ENCODE results near the gene FGD6.

DNA sequence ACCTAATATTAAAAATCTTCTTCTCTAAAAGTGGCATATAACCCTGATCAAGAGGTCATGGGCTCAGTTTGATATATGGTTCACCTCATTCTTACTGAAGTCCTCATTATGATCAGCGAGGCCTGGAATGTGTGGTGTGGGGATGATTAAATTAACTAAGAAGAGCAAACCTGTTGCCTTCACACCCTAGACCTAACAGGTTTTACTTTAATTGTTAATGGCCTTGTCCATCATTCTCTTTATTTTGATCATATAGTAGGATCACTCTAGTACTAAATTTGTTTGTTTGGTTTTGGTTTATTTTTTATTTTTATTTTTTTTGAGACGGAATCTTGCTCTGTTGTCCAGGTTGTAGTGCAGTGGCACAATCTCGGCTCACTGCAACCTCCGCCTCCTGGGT lies 43.8 kb upstream of the FGD6 start:
- TF ChIP-seq, protein P1, sequence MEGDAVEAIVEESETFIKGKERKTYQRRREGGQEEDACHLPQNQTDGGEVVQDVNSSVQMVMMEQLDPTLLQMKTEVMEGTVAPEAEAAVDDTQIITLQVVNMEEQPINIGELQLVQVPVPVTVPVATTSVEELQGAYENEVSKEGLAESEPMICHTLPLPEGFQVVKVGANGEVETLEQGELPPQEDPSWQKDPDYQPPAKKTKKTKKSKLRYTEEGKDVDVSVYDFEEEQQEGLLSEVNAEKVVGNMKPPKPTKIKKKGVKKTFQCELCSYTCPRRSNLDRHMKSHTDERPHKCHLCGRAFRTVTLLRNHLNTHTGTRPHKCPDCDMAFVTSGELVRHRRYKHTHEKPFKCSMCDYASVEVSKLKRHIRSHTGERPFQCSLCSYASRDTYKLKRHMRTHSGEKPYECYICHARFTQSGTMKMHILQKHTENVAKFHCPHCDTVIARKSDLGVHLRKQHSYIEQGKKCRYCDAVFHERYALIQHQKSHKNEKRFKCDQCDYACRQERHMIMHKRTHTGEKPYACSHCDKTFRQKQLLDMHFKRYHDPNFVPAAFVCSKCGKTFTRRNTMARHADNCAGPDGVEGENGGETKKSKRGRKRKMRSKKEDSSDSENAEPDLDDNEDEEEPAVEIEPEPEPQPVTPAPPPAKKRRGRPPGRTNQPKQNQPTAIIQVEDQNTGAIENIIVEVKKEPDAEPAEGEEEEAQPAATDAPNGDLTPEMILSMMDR (IDR thresholded peaks at IDR 0.05): no peak
- TF ChIP-seq JUN (IDR thresholded peaks at IDR 0.05) (no peak), JUNB (IDR thresholded peaks at IDR 0.05) (no peak), POLR2AphosphoS2 (conservative IDR thresholded peaks at IDR 0.05; ENCODE audit: low read length) (no peak), POLR2A (IDR thresholded peaks at IDR 0.05; ENCODE audit: low read length) (no peak), BHLHE40 (IDR thresholded peaks at IDR 0.05; ENCODE audit: low read depth, low read length) (no peak), RNF2 (IDR thresholded peaks at IDR 0.05; ENCODE audit: borderline replicate concordance, low read depth) (no peak), CHD2 (IDR thresholded peaks at IDR 0.05; ENCODE audit: low read length, partially characterized antibody) (no peak)
- TF ChIP-seq, protein P2, sequence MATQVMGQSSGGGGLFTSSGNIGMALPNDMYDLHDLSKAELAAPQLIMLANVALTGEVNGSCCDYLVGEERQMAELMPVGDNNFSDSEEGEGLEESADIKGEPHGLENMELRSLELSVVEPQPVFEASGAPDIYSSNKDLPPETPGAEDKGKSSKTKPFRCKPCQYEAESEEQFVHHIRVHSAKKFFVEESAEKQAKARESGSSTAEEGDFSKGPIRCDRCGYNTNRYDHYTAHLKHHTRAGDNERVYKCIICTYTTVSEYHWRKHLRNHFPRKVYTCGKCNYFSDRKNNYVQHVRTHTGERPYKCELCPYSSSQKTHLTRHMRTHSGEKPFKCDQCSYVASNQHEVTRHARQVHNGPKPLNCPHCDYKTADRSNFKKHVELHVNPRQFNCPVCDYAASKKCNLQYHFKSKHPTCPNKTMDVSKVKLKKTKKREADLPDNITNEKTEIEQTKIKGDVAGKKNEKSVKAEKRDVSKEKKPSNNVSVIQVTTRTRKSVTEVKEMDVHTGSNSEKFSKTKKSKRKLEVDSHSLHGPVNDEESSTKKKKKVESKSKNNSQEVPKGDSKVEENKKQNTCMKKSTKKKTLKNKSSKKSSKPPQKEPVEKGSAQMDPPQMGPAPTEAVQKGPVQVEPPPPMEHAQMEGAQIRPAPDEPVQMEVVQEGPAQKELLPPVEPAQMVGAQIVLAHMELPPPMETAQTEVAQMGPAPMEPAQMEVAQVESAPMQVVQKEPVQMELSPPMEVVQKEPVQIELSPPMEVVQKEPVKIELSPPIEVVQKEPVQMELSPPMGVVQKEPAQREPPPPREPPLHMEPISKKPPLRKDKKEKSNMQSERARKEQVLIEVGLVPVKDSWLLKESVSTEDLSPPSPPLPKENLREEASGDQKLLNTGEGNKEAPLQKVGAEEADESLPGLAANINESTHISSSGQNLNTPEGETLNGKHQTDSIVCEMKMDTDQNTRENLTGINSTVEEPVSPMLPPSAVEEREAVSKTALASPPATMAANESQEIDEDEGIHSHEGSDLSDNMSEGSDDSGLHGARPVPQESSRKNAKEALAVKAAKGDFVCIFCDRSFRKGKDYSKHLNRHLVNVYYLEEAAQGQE (IDR thresholded peaks at IDR 0.05): no peak
- TF ChIP-seq, protein P3, sequence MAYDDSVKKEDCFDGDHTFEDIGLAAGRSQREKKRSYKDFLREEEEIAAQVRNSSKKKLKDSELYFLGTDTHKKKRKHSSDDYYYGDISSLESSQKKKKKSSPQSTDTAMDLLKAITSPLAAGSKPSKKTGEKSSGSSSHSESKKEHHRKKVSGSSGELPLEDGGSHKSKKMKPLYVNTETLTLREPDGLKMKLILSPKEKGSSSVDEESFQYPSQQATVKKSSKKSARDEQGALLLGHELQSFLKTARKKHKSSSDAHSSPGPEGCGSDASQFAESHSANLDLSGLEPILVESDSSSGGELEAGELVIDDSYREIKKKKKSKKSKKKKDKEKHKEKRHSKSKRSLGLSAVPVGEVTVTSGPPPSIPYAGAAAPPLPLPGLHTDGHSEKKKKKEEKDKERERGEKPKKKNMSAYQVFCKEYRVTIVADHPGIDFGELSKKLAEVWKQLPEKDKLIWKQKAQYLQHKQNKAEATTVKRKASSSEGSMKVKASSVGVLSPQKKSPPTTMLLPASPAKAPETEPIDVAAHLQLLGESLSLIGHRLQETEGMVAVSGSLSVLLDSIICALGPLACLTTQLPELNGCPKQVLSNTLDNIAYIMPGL (CRISPR knock-in tag; IDR thresholded peaks at IDR 0.05; ENCODE audit: borderline replicate concordance): no peak
